NT2/D1 (cell line): ENCODE results near the gene SLC39A11.
"Not testable (repeated sequence)": the region's sequence is repeated elsewhere in the genome, so short reads cannot be mapped to it uniquely, and the experiment has no call there.

Experiments
- DNase-seq: peaks from one replicate; pipeline ENCODE4 v3.0.0-alpha.2; 2011; ENCODE audit warnings: low read depth, low spot score
- H3K27me3 ChIP-seq: 2 replicates; pipeline ENCODE4 v1.6.0; 2011; ENCODE audit warnings: mild to moderate bottlenecking; ENCODE audit not compliant: insufficient read length, insufficient read depth
- H3K36me3 ChIP-seq: 2 replicates; pipeline ENCODE4 v1.6.1; 2011; ENCODE audit warnings: mild to moderate bottlenecking, low read length, mixed read lengths; ENCODE audit not compliant: insufficient read depth, insufficient read length
- H3K4me1 ChIP-seq: 2 replicates; pipeline ENCODE4 v1.5.1; 2011; ENCODE audit not compliant: insufficient read depth, insufficient read length
- H3K4me3 ChIP-seq: 2 replicates; pipeline ENCODE4 v1.5.1; 2011; ENCODE audit warnings: low read depth; ENCODE audit not compliant: insufficient read length
- H3K9ac ChIP-seq: 2 replicates; pipeline ENCODE4 v1.6.0; 2011; ENCODE audit warnings: low read depth; ENCODE audit not compliant: insufficient read length
- H3K9me3 ChIP-seq: 2 replicates; pipeline ENCODE4 v1.5.1; 2011; ENCODE audit warnings: mild to moderate bottlenecking, low read length; ENCODE audit not compliant: insufficient read depth
- SUZ12 ChIP-seq: IDR thresholded peaks from 2 replicates; pipeline ENCODE4 v1.6.1; 2011; ENCODE audit not compliant: insufficient read length, insufficient read depth; ENCODE audit errors: extremely low read depth
- YY1 ChIP-seq: IDR thresholded peaks from 2 replicates; pipeline ENCODE4 v1.6.1; 2011; ENCODE audit not compliant: insufficient read length, insufficient read depth
- ZNF274 ChIP-seq: IDR thresholded peaks from 2 replicates; pipeline ENCODE4 v1.6.1; 2011; ENCODE audit warnings: mild to moderate bottlenecking, low read depth, low read length

SLC39A11 gene

GRCh38 chr17:72998343-72998742 is 94.1 kb downstream of the SLC39A11 start:
- Histone ChIP-seq H3K4me3 (no peak overlapping the region), H3K9ac (no peak overlapping the region), H3K9me3 (peaks cover 8% of the 10 kb centered on the region; the same call in 1 of the 2 replicates), H3K4me1 (no peaks in the 10 kb centered on the region), H3K27me3 (no peaks in the 10 kb centered on the region), H3K36me3 (no peaks in the 10 kb centered on the region)
- TF ChIP-seq YY1 (no peak), ZNF274 (no peak), SUZ12 (no peak)
- DNase-seq, result no peak

GRCh38 chr17:72997559-72997958 is 94.9 kb downstream of the SLC39A11 start:
- DNase-seq, result no peak
- Histone ChIP-seq H3K4me1 (no peaks in the 10 kb centered on the region), H3K9ac (no peak overlapping the region), H3K27me3 (no peaks in the 10 kb centered on the region), H3K9me3 (peaks cover 8% of the 10 kb centered on the region; the same call in 1 of the 2 replicates), H3K4me3 (no peak overlapping the region), H3K36me3 (no peaks in the 10 kb centered on the region)
- TF ChIP-seq ZNF274, result no peak
- no peak for TF ChIP-seq SUZ12
- no peak for TF ChIP-seq YY1

- DNase-seq, result no peak
- Histone ChIP-seq H3K4me1 (no peaks in the 10 kb centered on the region), H3K4me3 (no peak overlapping the region), H3K27me3 (no peaks in the 10 kb centered on the region), H3K9me3 (peaks cover 8% of the 10 kb centered on the region; the same call in 1 of the 2 replicates), H3K9ac (no peak overlapping the region), H3K36me3 (no peaks in the 10 kb centered on the region)
- no peak for TF ChIP-seq SUZ12
- no peak for TF ChIP-seq YY1
- no peak for TF ChIP-seq ZNF274
These were observed 95.7 kb downstream of the SLC39A11 start for GRCh38 chr17:72996791-72997190.

- no peaks in the 10 kb centered on the region for H3K27me3 ChIP-seq
- H3K36me3 ChIP-seq, result no peaks in the 10 kb centered on the region
- peaks cover 8% of the 10 kb centered on the region; the same call in 1 of the 2 replicates for H3K9me3 ChIP-seq
- H3K9ac ChIP-seq, result no peak overlapping the region
- H3K4me1 ChIP-seq, result no peaks in the 10 kb centered on the region
- H3K4me3 ChIP-seq, result no peak overlapping the region
- DNase-seq, result no peak
- TF ChIP-seq YY1 (no peak), SUZ12 (no peak)
These were observed 97.4 kb downstream of the SLC39A11 start for GRCh38 chr17:72995008-72995656.

GRCh38 chr17:72992783-72993467 is 99.6 kb downstream of the SLC39A11 start:
- not testable (repeated sequence) for H3K4me1 ChIP-seq, H3K9me3 ChIP-seq, H3K27me3 ChIP-seq, H3K9ac ChIP-seq, H3K36me3 ChIP-seq, DNase-seq, H3K4me3 ChIP-seq

DNA sequence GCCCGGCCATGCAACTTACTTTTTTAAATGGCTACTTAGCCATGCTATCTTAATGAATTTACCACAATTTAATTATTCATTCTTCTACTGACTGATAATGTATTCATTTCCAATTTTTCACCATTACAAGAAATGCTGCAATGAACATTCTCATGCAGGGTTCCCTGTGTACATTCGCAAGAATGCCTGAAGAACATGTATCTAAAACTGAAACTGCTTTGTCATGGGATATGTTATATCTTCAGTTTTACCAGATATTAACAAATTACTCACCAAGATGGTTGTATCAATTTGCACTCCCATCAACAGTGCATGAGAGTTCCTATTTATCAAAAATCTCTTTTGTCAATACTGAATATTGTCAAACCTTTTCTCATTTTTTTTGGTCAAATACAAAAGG is 100.8 kb downstream of the SLC39A11 start:
- no peak overlapping the region for H3K9ac ChIP-seq
- no peaks in the 10 kb centered on the region for H3K36me3 ChIP-seq
- no peaks in the 10 kb centered on the region for H3K27me3 ChIP-seq
- no peak for DNase-seq
- no peak overlapping the region for H3K4me3 ChIP-seq
- TF ChIP-seq YY1 (no peak), SUZ12 (no peak), ZNF274 (no peak)
- H3K4me1 ChIP-seq, result no peaks in the 10 kb centered on the region
- H3K9me3 ChIP-seq, result peaks cover 8% of the 10 kb centered on the region; the same call in 1 of the 2 replicates

GRCh38 chr17:72989074-72989610 is 103.3 kb downstream of the SLC39A11 start:
- H3K9ac ChIP-seq, result no peak overlapping the region
- peaks cover 11% of the 10 kb centered on the region; the same call in 1 of the 2 replicates for H3K9me3 ChIP-seq
- no peak overlapping the region for H3K4me3 ChIP-seq
- no peaks in the 10 kb centered on the region for H3K36me3 ChIP-seq
- TF ChIP-seq SUZ12, result no peak
- TF ChIP-seq ZNF274, result no peak
- TF ChIP-seq YY1, result no peak
- peaks cover 5% of the 10 kb centered on the region for H3K4me1 ChIP-seq
- no peak for DNase-seq
- H3K27me3 ChIP-seq, result no peaks in the 10 kb centered on the region
